C4-2B (cell line): ENCODE data around the gene SLC6A6.

ENCODE experiments used
- H3K27ac ChIP-seq: fragments of 450-650 bp; 2 replicates; pipeline ENCODE4 v1.5.1; 2017
- ZFX ChIP-seq: fragments of 450-650 bp; IDR thresholded peaks from 2 replicates; pipeline ENCODE4 v1.6.1; 2017
- TF ChIP-seq, protein P1 (sequence below): fragments of 450-650 bp; conservative IDR thresholded peaks from 2 replicates; pipeline ENCODE4 v1.5.1; 2017; ENCODE audit warnings: mild to moderate bottlenecking

SLC6A6 gene

DNA sequence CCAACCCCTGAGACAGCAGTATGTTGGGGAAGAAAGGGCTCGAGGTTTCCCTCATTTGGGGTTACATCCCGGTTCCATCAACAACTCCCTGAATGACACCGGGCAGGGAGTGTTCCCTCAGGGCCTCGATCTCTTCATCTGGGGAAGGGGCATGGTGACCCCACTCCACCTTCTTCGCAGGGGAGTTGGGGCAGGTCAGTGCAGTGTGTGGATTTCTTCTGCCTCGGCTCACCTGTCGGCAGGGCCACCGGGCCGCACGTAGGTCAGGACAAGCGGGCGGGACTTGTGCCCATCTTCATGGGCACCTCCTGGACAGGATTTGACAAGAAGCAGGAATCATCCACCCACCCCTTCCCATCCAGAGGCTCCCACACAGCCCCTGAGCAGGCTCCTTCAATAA lies 120.4 kb downstream of the SLC6A6 start:
- H3K27ac ChIP-seq: no peak overlapping the region
- TF ChIP-seq, protein P1, sequence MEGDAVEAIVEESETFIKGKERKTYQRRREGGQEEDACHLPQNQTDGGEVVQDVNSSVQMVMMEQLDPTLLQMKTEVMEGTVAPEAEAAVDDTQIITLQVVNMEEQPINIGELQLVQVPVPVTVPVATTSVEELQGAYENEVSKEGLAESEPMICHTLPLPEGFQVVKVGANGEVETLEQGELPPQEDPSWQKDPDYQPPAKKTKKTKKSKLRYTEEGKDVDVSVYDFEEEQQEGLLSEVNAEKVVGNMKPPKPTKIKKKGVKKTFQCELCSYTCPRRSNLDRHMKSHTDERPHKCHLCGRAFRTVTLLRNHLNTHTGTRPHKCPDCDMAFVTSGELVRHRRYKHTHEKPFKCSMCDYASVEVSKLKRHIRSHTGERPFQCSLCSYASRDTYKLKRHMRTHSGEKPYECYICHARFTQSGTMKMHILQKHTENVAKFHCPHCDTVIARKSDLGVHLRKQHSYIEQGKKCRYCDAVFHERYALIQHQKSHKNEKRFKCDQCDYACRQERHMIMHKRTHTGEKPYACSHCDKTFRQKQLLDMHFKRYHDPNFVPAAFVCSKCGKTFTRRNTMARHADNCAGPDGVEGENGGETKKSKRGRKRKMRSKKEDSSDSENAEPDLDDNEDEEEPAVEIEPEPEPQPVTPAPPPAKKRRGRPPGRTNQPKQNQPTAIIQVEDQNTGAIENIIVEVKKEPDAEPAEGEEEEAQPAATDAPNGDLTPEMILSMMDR: no peak
- TF ChIP-seq ZFX: no peak

GRCh38 chr3:14523792-14524191 lies 121.4 kb downstream of the SLC6A6 start:
- H3K27ac ChIP-seq: no peak overlapping the region
- TF ChIP-seq, protein P1: no peak
- no peak for TF ChIP-seq ZFX

GRCh38 chr3:14524311-14524711 lies 121.9 kb downstream of the SLC6A6 start:
- H3K27ac ChIP-seq: no peak overlapping the region
- TF ChIP-seq ZFX: no peak
- TF ChIP-seq, protein P1: no peak

GRCh38 chr3:14524920-14525660 lies 122.7 kb downstream of the SLC6A6 start:
- TF ChIP-seq ZFX: no peak
- TF ChIP-seq, protein P1: no peak
- no peak overlapping the region for H3K27ac ChIP-seq

DNA sequence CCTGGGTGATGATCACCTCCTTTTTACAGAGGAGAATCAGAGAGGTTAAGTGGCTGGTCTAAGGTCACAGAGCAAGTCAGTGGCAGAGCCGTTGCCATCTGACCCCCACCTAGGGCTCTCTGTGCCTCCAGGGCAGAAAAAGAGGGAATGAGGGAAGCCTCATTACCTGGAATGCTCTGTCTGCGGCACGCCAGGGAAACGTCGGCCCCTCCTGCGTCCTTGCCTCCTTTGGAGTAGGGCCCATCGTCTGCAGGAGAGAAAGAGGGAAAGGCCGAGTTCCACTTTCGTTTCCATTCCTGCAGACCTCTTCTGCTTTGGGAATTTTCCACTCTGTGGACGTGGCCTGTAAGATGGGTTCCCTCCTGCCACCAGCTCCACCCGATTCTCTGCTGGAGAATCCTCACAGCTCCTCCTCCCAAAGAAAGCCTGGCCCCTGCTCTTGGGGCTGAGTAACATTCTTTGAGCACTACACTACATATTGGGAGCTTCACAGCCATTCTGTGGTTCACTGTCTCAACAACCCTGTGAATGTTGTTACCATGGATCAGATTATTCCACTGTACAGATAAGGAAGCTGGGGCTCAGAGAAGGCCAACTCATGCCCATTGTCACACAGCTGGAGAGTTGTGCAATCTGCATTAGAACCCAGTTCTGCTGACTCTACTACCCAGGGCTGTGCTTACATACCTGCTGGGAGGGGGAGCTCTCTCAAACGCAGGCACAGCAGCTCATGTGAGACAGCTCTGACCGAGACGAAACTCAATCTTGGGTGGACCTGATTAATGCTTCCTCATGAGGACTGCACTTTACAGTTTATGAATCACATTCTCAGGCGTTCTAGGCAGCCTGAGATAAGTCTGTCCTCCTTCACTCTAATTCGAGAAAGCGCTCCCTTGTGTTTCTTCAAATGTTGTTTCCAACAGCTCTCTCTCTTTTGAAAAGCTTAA lies 123.6 kb downstream of the SLC6A6 start:
- H3K27ac ChIP-seq: no peak overlapping the region
- TF ChIP-seq ZFX: no peak
- TF ChIP-seq, protein P1: no peak

DNA sequence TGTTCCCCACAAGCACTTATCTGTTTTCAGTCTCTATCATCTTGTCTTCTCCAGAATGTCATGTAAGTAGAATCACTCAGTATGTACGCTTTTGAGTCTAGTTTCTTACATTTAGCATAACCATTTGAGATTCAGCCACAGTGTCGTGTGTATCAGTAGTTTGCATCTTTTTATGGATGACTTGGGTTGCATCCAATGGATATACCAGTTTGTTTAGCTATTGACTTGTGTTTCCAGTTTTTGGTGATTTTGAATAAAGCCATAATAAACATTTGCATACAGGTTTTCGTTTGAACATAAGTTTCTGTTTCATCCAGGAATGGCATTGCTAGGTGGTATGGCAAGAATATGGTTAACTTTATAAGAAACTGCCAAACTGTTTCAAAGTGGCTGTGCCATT lies 125.7 kb downstream of the SLC6A6 start:
- H3K27ac ChIP-seq: no peak overlapping the region; the same call in 1 of the 2 replicates
- TF ChIP-seq ZFX: no peak
- TF ChIP-seq, protein P1: no peak

- TF ChIP-seq, protein P1: no peak
- TF ChIP-seq ZFX: no peak
- peak overlapping the region; percentile 19 for H3K27ac ChIP-seq
Measured at GRCh38 chr3:14531856-14532395, 129.5 kb downstream of the SLC6A6 start.
